Activated CD8-positive, alpha-beta T cell treated with anti-CD3 and anti-CD28 coated beads for 36 hours (primary cell): ENCODE measurements around the gene FFAR1. TPM values are rescaled to one million over a fixed set of nuclear protein-coding genes. Genes with fewer than 3 reads are reported as not detected.
"Not testable (repeated sequence)": the region's sequence is repeated elsewhere in the genome, so short reads cannot be mapped to it uniquely, and the experiment has no call there.

Source experiments
- ATAC-seq: fragments of 200-7000 bp; cut with Tn5 transposase; one replicate; pipeline ENCODE4 v1.10.0; 2021; ENCODE audit warnings: mild to moderate bottlenecking, moderate library complexity
- CTCF ChIA-PET: fragments of 350-600 bp; sonication (Branson Sonifier 250); formaldehyde crosslinking; loops from one replicate; lab custom pipeline; 2021; ENCODE audit warnings: antibody characterized with exemption; lab: Charles Lee
- POLR2A ChIA-PET: fragments of 350-600 bp; sonication (Branson Sonifier 250); formaldehyde crosslinking; loops from one replicate; lab custom pipeline; 2021; ENCODE audit warnings: antibody characterized with exemption; lab: Charles Lee
- DNase-seq: peaks from one replicate; pipeline ENCODE4 v3.0.0-alpha.2; 2020
- H3K27ac Mint-ChIP-seq: one replicate; pipeline ENCODE4 v1.8.0; 2021; ENCODE audit warnings: mild to moderate bottlenecking, mixed read lengths
- H3K27me3 Mint-ChIP-seq: one replicate; pipeline ENCODE4 v1.8.0; 2021; ENCODE audit warnings: mixed read lengths
- H3K36me3 Mint-ChIP-seq: one replicate; pipeline ENCODE4 v1.8.0; 2021; ENCODE audit warnings: low read depth, mixed read lengths
- H3K4me1 Mint-ChIP-seq: one replicate; pipeline ENCODE4 v1.8.0; 2021; ENCODE audit warnings: low read depth, mixed read lengths
- H3K4me3 Mint-ChIP-seq: one replicate; pipeline ENCODE4 v1.8.0; 2021; ENCODE audit warnings: mild to moderate bottlenecking, moderate library complexity, mixed read lengths
- H3K9me3 Mint-ChIP-seq: one replicate; pipeline ENCODE4 v1.8.0; 2021; ENCODE audit warnings: mixed read lengths
- intact Hi-C: fragments of 100-400 bp; cut with micrococcal nuclease; formaldehyde crosslinking; loops from one replicate; pipeline ENCODE4 v1.10.0; 2022
- total RNA-seq, 2 experiments: library from RNA; stranded (reverse); gene quantifications; one replicate each; pipeline ENCODE4 v1.2.3, GENCODE V29; 2021
- TF ChIP-seq, protein P1 (sequence below): fragments of 200-600 bp; IDR thresholded peaks from one replicate; pipeline ENCODE4 v1.8.0; 2022; ENCODE audit warnings: antibody characterized with exemption, mild to moderate bottlenecking

FFAR1 gene
- total RNA-seq, 2 experiments from 2014 or later = not detected

DNA sequence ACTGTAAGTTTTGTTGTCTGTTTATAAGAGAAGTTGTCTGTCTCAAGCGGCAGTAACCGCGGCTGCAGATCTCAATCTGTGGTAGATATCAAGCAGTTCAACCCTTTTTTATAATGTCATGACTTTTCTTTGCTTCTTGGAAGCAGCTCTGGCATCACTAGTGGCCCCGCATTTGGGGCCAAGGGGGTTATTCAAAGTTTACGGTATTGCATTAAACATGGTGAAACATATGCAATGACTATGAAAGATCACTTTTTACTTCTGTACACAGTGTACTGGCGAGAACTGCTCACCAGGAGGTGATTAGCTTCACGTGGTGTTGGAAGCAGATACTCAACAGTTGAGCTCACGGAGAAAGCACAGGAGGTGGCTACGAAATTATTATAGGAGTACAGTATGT lies 5.9 kb downstream of the FFAR1 start:
- ATAC-seq (no peak), DNase-seq (no peak)
- TF ChIP-seq, protein P1, sequence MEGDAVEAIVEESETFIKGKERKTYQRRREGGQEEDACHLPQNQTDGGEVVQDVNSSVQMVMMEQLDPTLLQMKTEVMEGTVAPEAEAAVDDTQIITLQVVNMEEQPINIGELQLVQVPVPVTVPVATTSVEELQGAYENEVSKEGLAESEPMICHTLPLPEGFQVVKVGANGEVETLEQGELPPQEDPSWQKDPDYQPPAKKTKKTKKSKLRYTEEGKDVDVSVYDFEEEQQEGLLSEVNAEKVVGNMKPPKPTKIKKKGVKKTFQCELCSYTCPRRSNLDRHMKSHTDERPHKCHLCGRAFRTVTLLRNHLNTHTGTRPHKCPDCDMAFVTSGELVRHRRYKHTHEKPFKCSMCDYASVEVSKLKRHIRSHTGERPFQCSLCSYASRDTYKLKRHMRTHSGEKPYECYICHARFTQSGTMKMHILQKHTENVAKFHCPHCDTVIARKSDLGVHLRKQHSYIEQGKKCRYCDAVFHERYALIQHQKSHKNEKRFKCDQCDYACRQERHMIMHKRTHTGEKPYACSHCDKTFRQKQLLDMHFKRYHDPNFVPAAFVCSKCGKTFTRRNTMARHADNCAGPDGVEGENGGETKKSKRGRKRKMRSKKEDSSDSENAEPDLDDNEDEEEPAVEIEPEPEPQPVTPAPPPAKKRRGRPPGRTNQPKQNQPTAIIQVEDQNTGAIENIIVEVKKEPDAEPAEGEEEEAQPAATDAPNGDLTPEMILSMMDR = no peak
- Mint-ChIP-seq H3K9me3 (no peaks in the 10 kb centered on the region), H3K27me3 (peaks cover 7% of the 10 kb centered on the region), H3K4me3 (no peak overlapping the region), H3K27ac (no peak overlapping the region), H3K4me1 (peaks cover 14% of the 10 kb centered on the region), H3K36me3 (no peaks in the 10 kb centered on the region)
- intact Hi-C loops = loop anchor here (1.0 to 2.0 kb wide), 2 partner anchors 115 to 141 kb away; no protein-coding TSS in a partner anchor
- POLR2A ChIA-PET = interaction anchor here (0.6 to 1.2 kb wide), 2 partner anchors 141 to 229 kb away, joined by 3 read pairs; no protein-coding TSS in a partner anchor
- CTCF ChIA-PET = interaction anchor here (0.7 to 3.7 kb wide), 26 partner anchors 14 to 263 kb away, joined by 3 to 45 read pairs (median 4); no protein-coding TSS in a partner anchor

DNA sequence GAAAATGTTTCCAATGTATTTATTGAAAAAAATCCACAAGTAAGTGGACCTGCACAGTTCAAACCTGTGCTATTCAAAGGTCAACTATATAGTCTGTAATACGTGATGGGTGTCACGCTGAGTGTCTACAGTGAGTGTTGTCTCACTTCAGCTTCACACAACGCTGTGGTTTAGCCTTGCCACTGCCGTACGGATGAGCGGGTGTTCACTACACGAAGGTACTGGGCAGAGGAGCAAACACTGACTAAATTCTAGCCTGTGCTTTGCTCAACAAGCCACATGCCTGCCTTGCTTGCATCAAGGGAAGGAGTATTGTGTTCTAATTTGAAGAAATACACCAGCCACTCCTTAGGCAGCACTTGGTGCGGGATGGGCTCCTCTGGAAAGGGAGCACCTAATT lies 7.2 kb downstream of the FFAR1 start:
- peaks cover 14% of the 10 kb centered on the region for H3K4me1 Mint-ChIP-seq
- H3K27ac Mint-ChIP-seq = no peak overlapping the region
- H3K36me3 Mint-ChIP-seq = no peaks in the 10 kb centered on the region
- TF ChIP-seq, protein P1 = no peak
- no peaks in the 10 kb centered on the region for H3K9me3 Mint-ChIP-seq
- DNase-seq = peak; percentile 27
- ChIA-PET POLR2A (interaction anchor here (0.8 to 1.2 kb wide), 2 partner anchors 19 to 209 kb away, joined by 3 read pairs; no protein-coding TSS in a partner anchor), CTCF (interaction anchor here (3.2 to 3.7 kb wide), 2 partner anchors 114 to 140 kb away, joined by 42 to 45 read pairs; no protein-coding TSS in a partner anchor)
- H3K4me3 Mint-ChIP-seq = no peak overlapping the region
- peaks cover 7% of the 10 kb centered on the region for H3K27me3 Mint-ChIP-seq
- intact Hi-C loops = no loop called here
- ATAC-seq = no peak

DNA sequence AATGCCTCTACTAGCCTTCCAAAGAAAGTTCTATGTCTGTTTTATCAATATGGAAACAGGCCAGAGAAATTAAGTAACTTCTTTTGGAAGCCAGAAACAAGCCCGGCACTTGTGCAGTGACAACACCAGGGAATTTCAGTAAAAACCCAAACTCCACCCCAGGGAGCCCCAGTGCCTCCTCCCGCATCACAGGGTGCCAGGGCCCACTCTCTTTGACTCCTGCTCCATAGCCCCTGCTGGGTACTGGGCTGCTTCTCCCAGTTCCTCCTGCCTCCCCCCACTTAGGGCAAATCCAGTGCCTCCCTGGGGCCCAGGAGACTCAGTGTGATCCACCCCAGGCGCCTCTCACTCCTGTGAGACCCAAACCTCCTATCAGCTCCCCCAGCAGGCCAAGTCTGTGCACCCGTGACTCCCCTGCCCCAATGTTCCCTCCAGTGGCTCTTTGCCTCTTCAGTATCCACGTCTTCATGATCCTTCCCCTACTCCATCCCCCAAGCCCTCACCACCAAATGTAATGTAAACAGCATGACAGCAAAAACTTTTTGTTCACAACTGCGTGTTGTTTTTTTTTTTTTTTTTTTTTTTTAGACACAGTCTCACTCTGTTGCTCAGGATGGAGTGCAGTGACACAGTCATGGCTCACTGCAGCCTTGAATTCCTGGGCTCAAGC lies 8.2 kb downstream of the FFAR1 start:
- intact Hi-C loops = no loop called here
- Mint-ChIP-seq H3K27me3 (peaks cover 7% of the 10 kb centered on the region), H3K4me1 (peaks cover 14% of the 10 kb centered on the region), H3K36me3 (no peaks in the 10 kb centered on the region), H3K27ac (no peak overlapping the region), H3K9me3 (no peaks in the 10 kb centered on the region), H3K4me3 (no peak overlapping the region)
- no peak for ATAC-seq
- ChIA-PET POLR2A (interaction anchor here (0.7 to 1.4 kb wide), 3 partner anchors 9 to 112 kb away, joined by 3 to 4 read pairs (median 3); partner anchors contain the start of gene FFAR1), CTCF (interaction anchor here (0.9 to 2.4 kb wide), 3 partner anchors 107 to 290 kb away, joined by 3 to 12 read pairs (median 3); no protein-coding TSS in a partner anchor)
- TF ChIP-seq, protein P1 = no peak
- no peak for DNase-seq

DNA sequence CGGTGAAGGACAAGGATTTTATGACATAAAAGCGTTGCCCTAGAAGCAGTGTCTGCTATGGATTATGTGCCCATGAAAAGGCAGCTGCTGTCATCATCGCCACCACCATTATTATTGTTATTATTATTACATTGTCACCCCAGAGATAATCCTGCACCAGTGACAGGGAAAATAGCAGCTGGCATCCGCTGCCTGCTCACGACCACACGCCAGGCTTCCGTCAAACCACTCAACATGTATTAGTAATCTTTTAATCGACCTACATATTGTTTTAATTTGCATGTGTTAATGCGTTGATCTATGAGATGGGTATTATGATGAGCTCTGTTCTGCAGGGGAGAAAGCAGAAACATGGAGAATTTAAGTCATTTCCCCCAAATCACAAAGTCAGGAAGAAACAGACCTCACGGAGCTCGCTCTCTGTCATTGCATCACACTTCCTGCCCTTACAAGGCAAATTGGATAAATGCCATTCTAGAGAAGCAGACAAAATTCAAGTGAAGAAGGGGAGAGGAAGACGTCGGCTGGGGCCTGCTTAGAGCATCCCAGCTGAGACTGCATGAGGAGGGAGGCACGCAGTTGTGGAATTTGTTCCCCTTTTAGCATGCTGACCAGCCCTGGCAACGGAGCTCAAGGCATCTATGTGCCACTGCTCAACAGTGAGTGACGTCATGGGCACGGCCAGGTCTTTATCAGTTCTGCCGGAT lies 10.3 kb downstream of the FFAR1 start, which contains the start of gene FFAR3:
TSS of gene FFAR3 (plus strand) at position 594 of the 707 bp plus-strand sequence. CDS start 431 bp downstream, outside the sequence.
- CTCF ChIA-PET = interaction anchor here (0.6 to 2.4 kb wide), 11 partner anchors 10 to 162 kb away, joined by 3 to 12 read pairs (median 3); partner anchors contain the start of gene FFAR1
- peak; percentile 32 for DNase-seq
- H3K9me3 Mint-ChIP-seq = no peaks in the 10 kb centered on the region

DNA sequence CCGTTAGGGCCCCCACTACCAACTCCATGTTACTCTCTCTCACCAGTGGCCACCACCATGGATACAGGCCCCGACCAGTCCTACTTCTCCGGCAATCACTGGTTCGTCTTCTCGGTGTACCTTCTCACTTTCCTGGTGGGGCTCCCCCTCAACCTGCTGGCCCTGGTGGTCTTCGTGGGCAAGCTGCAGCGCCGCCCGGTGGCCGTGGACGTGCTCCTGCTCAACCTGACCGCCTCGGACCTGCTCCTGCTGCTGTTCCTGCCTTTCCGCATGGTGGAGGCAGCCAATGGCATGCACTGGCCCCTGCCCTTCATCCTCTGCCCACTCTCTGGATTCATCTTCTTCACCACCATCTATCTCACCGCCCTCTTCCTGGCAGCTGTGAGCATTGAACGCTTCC lies 11.1 kb downstream of the FFAR1 start:
- POLR2A ChIA-PET, H3K27me3 Mint-ChIP-seq, H3K4me3 Mint-ChIP-seq, H3K9me3 Mint-ChIP-seq, intact Hi-C loops, H3K27ac Mint-ChIP-seq, H3K36me3 Mint-ChIP-seq, ATAC-seq, H3K4me1 Mint-ChIP-seq: not testable (repeated sequence)
- CTCF ChIA-PET = interaction anchor here (1.3 to 2.4 kb wide), 4 partner anchors 11 to 110 kb away, joined by 3 to 11 read pairs (median 6); partner anchors contain the start of gene FFAR1
- DNase-seq = peak; percentile 36

More for the DNA sequence above, 10.3 kb downstream of the FFAR1 start, which contains the start of gene FFAR3:
- Mint-ChIP-seq H3K4me1 (peaks cover 9% of the 10 kb centered on the region), H3K4me3 (peak within 1 kb of the TSS; percentile 49), H3K36me3 (no peaks in the 10 kb centered on the region), H3K27ac (peak within 1 kb of the TSS; percentile 65), H3K27me3 (peaks cover 7% of the 10 kb centered on the region)
- intact Hi-C loops = no loop called here
- TF ChIP-seq, protein P1 = no peak
- ATAC-seq = peak; percentile 38
- POLR2A ChIA-PET = interaction anchor here (0.8 kb wide), 1 partner anchor 11 kb away, joined by 4 read pairs; no protein-coding TSS in a partner anchor

DNA sequence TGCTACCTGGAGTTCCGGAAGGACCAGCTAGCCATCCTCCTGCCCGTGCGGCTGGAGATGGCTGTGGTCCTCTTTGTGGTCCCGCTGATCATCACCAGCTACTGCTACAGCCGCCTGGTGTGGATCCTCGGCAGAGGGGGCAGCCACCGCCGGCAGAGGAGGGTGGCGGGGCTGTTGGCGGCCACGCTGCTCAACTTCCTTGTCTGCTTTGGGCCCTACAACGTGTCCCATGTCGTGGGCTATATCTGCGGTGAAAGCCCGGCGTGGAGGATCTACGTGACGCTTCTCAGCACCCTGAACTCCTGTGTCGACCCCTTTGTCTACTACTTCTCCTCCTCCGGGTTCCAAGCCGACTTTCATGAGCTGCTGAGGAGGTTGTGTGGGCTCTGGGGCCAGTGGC lies 11.7 kb downstream of the FFAR1 start:
- POLR2A ChIA-PET, CTCF ChIA-PET, H3K4me1 Mint-ChIP-seq, ATAC-seq, H3K27ac Mint-ChIP-seq, DNase-seq, H3K9me3 Mint-ChIP-seq, H3K27me3 Mint-ChIP-seq, intact Hi-C loops, H3K4me3 Mint-ChIP-seq, H3K36me3 Mint-ChIP-seq: not testable (repeated sequence)

DNA sequence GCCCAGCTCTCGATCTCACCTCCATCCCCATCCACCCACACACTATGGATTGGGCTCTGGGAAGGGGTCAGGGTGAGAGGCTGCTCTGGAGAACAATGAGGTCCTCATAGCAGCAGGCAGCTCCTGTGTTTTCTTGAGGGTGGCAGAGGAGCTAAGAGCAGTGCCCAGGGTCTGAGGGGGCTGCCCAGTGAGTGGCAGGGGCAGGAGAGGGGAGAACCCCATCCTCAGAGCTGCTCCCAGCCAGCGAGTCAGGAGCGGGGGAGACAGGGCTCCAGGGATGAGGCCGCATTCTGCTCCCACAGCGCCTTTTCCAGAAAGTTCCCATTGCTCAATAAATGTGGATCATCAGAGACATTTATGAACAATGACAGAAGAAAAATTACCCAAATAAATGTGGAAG lies 12.4 kb downstream of the FFAR1 start:
- POLR2A ChIA-PET, CTCF ChIA-PET, H3K4me1 Mint-ChIP-seq, H3K4me3 Mint-ChIP-seq, H3K27me3 Mint-ChIP-seq, H3K27ac Mint-ChIP-seq, DNase-seq, intact Hi-C loops, ATAC-seq, H3K36me3 Mint-ChIP-seq, H3K9me3 Mint-ChIP-seq: not testable (repeated sequence)
